IPS-NIHi7 (cell line): ENCODE data around the gene NT5M.
A peak's percentile ranks its signal among the peaks of the same experiment; 100 is the strongest.
"Not testable (repeated sequence)": the region's sequence is repeated elsewhere in the genome, so short reads cannot be mapped to it uniquely, and the experiment has no call there.

ENCODE experiments used
- DNase-seq: peaks from one replicate; pipeline ENCODE4 v3.0.0; 2012; ENCODE audit warnings: mixed read lengths; ENCODE audit errors: extremely low spot score

Gene NT5M

DNA sequence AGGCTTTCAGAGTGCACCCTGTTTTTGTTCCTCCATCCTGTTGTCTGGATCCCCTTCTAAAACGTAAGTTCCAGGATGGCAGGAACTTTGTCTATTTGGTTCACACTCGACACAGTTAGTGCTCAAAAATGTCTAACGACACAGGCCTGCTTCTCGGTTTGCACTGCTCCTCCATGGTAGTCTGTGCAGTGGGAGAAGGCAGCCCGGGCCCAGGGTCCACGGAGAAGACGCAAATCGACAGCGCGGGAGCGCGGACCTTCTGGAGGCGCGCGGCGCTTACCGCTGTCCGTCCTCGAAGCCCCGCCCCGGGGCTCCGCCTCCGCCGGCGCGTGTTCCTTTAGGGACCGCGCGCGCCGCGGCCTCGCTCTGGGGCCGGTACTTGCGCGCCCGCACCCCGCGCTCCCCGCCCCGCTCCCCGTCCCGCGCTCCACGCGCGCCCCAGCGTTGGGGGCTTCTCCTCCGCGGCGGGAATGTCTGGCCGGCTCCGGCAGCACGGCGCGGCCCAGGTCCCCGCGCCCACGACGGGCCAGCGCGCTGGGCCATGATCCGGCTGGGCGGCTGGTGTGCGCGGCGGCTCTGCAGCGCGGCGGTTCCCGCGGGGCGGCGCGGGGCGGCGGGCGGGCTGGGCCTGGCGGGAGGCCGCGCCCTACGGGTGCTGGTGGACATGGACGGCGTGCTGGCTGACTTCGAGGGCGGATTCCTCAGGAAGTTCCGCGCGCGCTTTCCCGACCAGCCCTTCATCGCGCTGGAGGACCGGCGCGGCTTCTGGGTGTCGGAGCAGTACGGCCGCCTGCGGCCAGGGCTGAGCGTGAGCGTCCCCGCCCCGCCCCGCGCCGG lies at the start of gene NT5M:
Gene NT5M (plus strand): TSS at position 364 of the 837 bp plus-strand sequence. CDS start 178 bp downstream, at position 542.
- peak; percentile 88 for DNase-seq

DNA sequence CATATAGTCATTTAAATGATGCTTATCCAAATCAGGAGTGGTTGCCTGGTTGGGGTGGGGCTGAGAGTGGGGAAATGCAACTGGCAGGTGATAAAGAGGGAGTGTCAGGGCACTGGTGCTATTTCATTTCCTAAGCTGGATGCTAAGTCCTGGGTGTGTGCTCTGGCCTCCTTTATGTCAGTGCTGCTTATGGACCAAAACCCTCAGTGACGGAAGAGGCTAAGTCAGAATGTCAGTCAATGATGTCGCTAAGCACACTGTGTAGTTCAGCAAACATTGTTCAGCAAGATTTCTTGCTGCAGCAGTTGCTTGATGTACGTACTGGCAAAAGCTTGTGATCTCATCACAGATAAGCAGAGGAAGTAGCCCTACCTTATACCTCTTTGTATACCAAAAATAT lies 49.8 kb upstream of the NT5M start:
- no peak for DNase-seq

DNA sequence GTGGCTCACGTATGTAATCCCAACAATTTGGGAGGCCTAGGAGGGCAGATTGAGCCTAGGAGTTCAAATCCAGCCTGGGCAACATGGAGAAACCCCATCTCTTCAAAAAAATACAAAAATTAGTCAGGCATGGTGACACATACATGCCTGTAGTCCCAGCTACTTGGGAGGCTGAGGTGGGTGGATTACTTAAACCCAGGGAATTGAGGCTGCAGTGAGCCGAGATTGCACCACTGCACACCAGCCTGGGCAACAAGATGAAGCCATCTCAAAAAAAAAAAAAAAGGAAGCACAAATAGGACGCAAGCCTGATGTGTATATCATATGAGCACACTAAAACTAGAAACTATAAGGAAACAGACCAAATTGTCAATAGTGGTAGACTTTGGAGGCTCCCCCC lies 49.1 kb upstream of the NT5M start:
- no peak for DNase-seq

DNA sequence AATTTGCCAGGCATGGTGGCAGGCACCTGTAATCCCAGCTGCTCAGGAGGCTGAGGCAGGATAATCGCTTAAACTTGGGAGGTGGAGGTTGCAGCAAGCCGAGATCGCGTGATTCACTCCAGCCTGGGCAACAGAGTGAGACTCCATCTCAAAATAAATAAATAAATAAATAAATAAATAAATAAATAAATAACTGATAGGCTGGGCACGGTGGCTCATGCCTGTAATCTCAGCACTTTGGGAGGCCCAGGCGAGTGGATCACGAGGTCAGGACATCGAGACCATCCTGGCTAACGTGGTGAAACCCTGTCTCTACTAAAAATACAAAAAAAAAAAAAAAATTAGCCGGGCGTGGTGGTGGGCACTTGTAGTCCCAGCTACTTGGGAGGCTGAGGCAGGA lies 47.5 kb upstream of the NT5M start:
- DNase-seq = not testable (repeated sequence)

DNA sequence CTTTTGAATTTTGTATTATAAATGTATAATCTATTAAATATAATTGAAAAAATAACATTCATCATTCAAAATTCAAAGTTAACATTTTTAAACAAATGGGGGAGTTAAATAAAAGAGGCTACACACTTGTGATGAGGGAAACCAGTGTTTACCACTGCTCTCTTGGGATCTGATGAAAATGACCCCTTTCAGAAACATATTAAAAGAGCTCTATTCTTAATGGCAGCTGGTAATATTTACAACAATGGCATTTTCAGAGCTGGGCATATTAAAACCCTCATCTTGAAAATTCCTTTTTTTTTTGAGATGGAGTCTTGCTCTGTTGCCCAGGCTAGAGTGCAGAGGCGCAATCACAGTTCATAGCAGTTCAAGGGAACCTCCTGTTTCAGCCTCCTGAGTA lies 46.9 kb upstream of the NT5M start:
- no peak for DNase-seq

DNA sequence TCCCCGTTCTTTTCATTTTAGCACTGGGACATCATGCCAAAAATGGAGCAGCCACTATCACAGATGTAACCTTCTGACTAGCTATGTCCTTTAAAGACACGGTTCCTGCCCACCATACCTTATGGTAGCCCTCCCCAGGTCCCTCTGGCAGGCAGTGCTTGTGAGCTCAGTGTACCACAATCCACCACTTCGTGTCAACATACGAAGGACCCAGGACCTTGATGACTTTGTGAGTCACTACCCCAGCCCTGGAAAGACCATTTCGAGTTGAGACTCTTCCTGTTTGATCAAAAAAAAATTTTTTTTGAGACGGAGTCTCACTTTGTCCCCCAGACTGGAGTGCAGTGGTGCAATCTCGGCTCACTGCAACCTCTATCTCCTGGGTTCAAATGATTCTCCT lies 45.2 kb upstream of the NT5M start:
- DNase-seq = no peak

DNA sequence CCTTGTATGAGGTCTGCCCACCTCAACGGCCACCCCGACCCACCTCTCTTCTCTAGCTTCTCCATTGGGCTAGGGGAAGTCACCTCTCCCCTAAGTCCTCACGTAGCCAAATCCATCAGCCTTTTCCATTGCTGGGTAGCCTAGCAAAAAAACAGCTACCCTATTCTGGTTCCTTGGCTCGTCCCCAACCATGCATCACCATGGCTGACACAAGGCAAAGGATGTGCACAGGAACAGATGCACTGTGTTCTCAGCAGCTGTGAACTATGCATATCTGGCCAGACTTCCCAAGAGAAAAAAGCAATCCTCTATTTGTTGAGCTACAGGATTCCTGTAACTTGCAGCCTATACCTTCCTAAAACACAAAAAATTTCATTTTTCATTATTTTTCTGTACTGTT lies 44.2 kb upstream of the NT5M start:
- no peak for DNase-seq

DNA sequence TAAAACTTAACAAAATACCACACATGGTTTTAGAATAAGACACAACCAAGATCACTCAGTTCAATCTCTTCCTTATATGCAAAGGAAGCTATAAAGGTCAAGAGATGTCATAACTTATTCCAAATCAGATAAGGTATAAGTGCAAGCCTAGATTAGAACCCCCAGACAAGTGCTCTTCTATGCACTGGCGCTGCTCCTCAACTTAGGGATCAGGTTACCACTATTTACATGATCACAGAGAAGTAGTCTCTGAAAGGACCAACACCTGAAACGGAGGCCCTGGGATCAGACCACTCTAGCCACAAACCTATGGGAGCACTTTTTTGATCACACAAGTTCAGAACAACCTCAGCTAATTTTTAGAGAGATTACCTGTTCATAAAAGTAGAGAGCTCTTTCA lies 38.7 kb upstream of the NT5M start:
- no peak for DNase-seq

DNA sequence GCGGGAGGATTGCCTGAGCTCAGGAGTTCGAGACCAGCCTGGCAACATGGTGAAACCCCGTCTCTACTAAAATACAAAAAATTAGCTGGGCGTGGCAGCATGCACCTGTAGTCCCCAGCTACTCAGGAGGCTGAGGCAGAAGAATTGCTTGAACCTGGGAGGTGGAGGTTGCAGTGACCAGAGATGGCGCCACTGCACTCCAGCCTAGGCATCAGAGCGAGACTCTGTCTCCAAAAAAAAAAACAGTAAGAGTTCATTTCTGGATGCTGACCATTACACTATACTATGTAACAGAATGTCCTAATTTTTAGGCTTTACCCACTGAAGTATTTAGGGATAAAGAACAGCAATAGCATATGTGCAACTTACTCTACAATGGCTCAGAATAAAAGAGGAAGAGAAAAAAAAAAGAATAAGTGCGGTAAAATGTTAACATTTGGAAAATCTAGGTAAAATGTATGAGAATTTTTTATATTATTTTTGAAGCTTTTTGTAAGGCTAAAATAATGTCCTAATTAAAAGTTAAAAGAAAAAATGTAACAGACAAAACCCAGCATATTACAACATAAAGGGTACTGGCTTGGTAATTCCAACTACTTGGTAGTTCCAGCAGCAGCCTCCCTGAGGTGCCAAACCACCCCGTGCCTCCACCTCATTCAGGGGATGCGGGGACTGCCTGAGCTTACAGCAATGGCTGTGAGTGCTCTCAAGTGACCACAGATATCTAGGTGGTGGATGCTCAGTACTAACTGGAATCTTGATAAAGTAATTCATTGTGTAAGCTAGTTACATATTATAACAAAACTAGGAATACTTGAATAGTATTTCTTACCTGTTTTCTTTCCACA lies 33.0 kb upstream of the NT5M start:
- DNase-seq = no peak

DNA sequence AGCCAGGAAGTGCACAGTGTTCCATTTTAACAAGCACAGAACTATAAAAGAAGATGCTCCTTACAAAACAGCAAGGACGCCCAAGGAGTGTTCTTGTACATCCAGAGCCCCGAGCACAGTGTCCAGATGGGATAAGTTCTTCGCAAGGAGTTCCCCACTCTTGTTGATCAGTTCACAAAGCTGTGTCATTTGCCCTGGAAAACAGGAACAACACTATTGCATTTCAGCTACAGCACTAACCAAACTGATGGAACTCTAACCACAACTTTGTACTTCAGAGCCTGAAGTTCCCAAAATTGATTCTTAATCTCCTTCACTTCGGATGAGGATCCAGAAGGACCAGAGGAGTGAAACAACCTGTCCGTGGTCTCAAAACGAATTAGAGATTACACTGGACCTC lies 27.2 kb upstream of the NT5M start:
- no peak for DNase-seq

DNA sequence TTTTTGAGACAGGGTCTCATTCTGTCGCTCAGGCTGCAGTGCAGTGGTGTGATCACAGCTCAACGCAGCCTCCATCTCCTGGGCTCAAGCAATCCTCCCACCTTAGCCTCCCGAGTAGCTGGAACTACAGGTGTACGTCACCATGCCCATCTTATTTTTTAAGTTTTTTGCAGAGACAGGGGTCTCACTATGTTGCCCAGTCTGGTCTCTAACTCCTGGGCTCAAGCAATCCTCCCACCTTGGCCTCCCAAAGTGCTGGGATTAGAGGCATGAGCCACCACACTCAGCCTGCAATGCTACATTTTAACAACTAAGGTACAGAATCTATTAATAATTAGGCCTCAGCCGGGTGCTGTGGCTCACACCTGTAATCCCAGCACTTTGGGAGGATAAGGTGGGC lies 25.7 kb upstream of the NT5M start:
- not testable (repeated sequence) for DNase-seq

DNA sequence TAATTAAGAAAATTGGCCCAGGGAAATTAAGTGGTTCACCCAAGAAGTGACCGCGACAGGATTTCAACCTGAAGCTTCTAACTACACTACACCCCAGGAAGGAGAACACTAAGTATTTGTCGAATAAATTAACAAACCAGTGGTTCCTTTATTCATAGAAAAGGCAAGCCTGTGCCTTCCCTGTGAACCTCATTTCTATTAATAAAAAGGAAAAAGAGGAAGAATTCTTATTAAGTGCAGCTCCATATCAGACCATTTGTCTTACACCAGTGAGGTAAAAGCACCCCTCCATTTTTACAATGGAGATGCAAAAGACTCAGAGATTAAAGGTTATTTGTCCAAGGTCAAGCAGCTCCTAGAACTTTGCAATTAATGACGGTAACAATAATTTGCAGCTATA lies 23.9 kb upstream of the NT5M start:
- DNase-seq = no peak

DNA sequence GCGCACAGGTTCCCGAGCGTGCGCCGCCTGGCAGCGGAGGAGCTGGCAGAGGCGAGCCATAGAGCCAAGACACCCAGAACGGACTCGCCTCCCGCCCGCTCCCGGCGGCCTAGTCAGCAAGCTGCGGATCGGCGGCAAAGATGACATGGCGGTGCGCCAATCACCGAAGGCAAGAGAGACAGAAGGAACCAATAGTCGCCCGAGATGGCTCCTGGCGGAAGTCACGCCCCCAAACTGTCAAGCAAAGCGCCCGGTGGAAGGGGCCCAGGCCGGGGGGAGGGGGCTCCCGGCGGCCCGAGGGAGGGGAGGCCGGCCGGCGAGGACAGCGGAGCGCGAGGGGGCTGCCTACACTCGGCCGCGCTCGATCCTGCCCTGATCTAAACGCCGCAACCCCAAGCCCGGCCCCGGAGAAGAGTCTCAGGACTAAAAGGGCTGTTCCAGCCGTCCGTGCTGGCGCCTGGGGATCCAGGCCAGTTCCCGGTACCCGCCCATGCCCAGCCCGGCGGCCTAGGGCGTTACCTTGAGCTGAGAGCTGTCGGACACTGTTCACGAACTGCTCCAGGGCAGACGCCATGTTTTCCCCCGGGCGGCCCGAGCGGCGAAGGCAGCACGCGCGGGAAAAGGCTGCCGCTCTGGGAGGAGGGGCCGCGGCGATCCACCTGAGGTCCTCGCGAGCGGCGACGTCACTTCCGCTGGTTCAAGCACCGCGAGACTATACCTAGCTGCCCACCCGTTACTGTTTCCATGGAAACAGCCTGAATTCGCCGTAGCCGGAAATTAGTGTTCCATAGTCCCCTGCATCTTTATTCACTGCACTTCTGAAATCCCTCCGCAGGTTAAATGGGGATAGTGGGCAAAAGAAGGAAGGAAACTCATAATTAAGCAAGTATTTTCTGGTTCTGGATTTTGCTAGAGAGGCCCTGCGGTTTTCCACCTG lies 22.3 kb upstream of the NT5M start, which contains the start of gene COPS3:
Gene COPS3 (minus strand): TSS at position 634 of the 937 bp plus-strand sequence. CDS start 60 bp downstream, at position 574.
- peak; percentile 99 for DNase-seq

DNA sequence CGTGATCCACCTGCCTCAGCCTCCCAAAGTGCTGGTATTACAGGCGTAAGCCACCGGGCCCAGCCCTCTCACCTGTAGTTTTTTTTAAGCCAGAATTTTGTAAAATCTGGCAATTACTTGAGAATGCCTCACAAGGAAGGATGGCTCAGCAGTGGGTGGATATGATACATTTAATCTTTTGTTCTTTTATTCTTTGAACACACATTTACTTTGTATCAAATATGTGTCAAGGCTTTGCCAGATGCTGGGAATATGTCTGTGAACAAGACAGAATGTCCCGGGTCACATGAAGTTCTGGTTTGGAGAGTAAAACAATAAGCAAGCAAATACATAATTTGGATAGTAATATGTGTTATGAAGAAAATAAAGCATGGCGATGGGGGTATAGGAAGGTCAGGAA lies 17.2 kb upstream of the NT5M start:
- no peak for DNase-seq

DNA sequence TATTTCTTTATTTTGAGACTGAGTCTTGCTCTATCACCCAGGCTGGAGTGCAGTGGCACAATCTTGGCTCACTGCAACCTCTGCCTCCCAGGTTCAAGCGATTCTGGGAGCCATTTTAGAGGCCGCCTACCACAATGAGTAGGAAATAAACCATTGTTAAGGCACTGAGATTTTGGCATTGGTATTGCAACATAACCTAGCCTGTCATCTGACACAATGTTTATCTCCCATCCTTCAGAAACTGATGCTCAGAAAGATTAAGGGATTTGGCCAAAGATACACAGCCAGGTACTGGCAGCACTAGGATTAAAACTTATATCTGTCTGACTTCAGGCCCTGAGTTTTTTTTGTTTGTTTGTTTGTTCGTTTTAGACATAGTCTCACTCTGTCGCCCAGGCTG lies 14.1 kb upstream of the NT5M start:
- no peak for DNase-seq

DNA sequence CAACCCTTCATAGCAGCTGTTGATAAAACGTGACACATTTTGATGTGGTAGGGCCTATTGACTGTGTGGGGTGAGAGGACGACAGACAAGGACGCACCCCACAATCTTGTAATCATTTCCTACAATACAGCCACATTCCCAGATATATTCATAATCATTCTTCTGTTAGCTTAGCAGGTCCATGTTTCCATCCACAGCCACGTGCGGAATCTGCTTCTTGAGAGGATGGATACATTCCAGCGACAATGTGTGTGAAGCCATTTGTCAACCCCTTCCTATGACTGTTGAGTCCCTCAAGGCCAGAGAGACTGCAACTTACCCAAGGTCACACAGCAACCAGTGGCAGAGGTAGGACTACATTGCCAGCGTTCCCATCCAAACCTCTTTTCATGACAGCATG lies 13.5 kb upstream of the NT5M start:
- no peak for DNase-seq

DNA sequence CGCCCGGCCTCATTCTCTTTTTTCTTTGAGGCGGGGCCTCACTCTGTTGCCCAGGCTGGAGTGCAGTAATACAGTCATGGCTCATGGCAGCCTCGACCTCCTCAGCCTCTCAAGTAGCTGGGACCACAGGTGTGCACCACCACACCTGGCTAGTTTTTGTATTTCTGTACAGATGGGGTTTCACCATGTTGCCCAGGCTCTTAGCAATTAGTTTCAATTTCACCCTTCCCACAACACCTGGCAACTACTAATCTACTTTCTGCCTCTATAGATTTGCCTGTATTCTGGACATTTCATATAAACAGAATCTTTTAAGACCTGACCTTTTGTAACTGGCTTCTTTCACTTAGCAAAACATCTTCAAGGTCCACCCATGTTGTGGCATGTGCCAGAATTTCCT lies 8.0 kb upstream of the NT5M start:
- DNase-seq = no peak

DNA sequence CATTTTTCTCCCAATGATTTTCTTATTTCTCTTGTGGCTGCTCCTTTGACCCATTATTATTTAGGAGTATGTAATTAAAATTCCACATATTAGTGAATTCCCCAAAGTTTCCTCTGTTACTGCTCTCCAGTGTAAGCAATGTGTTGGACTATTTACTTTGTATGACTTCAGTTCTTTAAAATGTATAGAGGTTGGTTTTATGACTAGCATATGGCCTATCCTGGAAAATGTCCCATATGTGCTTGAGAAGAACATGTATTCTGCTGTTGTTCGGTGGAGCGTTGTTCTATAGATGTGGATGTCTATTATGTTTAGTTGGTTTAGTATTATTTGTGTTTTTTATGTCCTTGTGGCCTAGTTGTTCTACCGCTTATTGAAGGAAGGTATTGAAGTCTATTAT lies 6.0 kb upstream of the NT5M start:
- DNase-seq = no peak

DNA sequence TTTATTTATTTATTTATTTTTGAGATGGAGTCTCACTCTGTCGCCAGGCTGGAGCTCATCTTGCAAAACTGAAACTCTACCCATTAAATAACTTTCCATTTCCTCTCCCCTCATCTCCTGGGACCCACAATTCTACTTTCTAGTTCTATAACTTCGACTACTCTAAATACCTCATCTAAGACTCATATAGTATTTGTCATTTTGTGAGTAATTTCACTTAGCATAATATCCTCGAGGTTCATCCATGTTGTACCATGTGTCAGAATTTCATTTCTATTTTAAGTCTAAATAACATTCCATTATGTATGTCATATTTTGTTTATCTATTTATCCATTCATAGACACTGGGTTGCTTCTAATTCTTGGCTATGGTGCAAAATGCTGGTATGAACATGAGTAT lies 5.1 kb upstream of the NT5M start:
- no peak for DNase-seq

DNA sequence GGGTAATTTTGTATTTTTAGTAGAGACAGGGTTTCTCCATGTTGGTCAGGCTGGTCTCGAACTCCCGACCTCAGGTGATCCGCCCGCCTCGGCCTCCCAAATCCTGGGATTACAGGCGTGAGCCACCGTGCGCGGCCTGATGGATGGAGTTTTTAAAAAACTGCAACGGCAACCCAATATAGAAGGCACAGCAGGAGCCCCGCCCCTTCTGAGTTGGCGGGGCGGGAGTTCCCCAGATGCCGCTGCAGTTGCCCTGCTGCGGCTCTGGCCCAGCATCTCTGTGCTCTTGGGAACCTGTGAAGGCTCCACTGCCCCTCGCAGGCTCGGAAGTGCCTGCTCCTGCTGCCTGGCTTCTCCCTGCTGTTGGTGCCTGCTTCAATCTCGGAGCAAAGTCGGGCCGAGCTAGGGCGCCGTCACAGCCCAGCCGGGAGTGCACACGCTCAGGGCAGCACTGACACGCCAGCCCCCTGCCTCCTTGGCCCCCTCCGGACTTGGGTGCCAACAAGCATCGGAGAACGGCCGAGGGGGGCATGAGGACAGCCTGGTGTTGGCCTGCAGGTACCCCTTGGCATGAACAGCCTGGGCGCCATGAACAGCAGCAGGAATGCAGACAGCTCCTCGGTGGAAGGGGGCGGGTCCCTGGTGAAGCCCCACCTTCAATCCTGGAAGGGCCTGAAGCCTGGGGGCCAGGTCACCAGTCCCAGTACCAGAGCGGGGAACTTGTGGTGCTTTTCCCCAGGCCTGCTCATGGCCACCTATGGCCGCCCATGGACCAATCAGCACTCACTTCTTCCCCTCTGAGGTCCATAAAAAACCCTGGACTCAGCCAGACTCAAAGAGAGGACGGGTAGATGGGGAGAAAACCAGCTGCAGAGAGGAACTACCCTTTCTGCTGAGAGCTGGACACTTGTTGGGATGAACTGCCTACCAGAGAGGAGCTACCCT lies 2.3 kb upstream of the NT5M start:
- DNase-seq = peak; percentile 90

DNA sequence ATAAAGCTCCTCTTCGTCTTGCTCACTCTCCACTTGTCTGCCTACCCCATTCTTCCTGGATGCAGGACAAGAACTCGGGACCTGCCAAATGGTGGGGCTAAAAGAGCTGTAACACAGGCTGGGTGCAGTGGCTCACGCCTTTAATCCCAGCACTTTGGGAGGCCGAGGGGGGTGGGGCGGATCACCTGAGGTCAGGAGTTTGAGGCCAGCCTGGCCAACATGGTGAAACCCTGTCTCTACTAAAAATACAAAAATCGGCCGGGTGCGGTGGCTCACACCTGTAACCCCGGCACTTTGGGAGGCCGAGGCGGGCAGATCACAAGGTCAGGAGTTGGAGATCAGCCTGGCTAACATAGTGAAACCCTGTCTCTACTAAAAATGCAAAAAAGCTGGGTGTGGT lies 1.5 kb upstream of the NT5M start:
- DNase-seq = not testable (repeated sequence)
